ENCODE data around the gene ADGRG6. TPM values are rescaled to one million over a fixed set of nuclear protein-coding genes. Genes with fewer than 3 reads are reported as not detected.

Gene ADGRG6
- polyA plus RNA-seq, 1 of the 3 experiments (the other 2 are of a cell fraction) = 61.5 TPM

GRCh38 chr6:142303176-142303533, 1.3 kb downstream of the ADGRG6 start:
- DNase-seq = no peak
- Histone ChIP-seq H3K27me3 (ENCODE audit: insufficient read depth) (no peaks in the 10 kb centered on the region), H3K79me2 (ENCODE audit: insufficient read depth) (peaks cover 64% of the 10 kb centered on the region), H3K9me3 (no peaks in the 10 kb centered on the region), H3K4me1 (ENCODE audit: control insufficient read depth in 1 of 2, insufficient read depth in 2 of 2, low read depth in 1 of 2, low read length in 1 of 2) (no peaks in the 10 kb centered on the region; a peak in 1 of 4 replicates), H3K36me3 (replicated peaks in 1 of 2; ENCODE audit: control insufficient read depth in 1 of 2, insufficient read depth in 2 of 2, low read length in 1 of 2) (peaks cover 0 to 3% of the 10 kb centered on the region in 2 experiments), H2AFZ (ENCODE audit: low read depth) (no peak overlapping the region), H3K9ac (peak overlapping the region; percentile 88), H3K27ac (ENCODE audit: low read depth in 2 of 2, low read length in 1 of 2) (peak overlapping the region; percentile 92 to 93), H4K20me1 (ENCODE audit: insufficient read depth) (no peaks in the 10 kb centered on the region), H3K4me3 (ENCODE audit: low read depth in 2 of 2, low read length in 1 of 2) (peak overlapping the region; percentile 67 to 70), H3K4me2 (peak overlapping the region; percentile 90), H3F3A (replicated peaks; ENCODE audit: insufficient read depth) (peaks cover 35% of the 10 kb centered on the region), H3K9me2 (no peaks in the 10 kb centered on the region)
- no peak for TF ChIP-seq SMC3 (IDR thresholded peaks at IDR 0.05; ENCODE audit: low read depth, low read length)
- no peak for TF ChIP-seq ZBTB33 (IDR thresholded peaks at IDR 0.05; ENCODE audit: borderline replicate concordance, low read depth)
- TF ChIP-seq USF1 (IDR thresholded peaks at IDR 0.05; ENCODE audit: borderline replicate concordance, low read depth) = no peak
- no peak for TF ChIP-seq MAX (IDR thresholded peaks at IDR 0.05; ENCODE audit: low read depth)
- TF ChIP-seq EZH2phosphoT487 (IDR thresholded peaks at IDR 0.05; ENCODE audit: borderline replicate concordance, low read depth) = no peak
- no peak for TF ChIP-seq JUND (IDR thresholded peaks at IDR 0.05)
- no peak for TF ChIP-seq MXI1 (IDR thresholded peaks at IDR 0.05; ENCODE audit: low read depth, low read length)
- TF ChIP-seq FOXM1 (IDR thresholded peaks at IDR 0.05; ENCODE audit: low read depth) = no peak
- no peak for TF ChIP-seq CHD2 (IDR thresholded peaks at IDR 0.05; ENCODE audit: low read length, partially characterized antibody)
- ChIA-PET POLR2A (no interaction called here), CTCF (no interaction called here)
- 19% methylated on average over 2 of the region's 2 CpGs for whole genome bisulfite sequencing (ENCODE audit: low lambda C conversion rate)

- no peak for DNase-seq
- Histone ChIP-seq H2AFZ (ENCODE audit: low read depth) (no peak overlapping the region), H3F3A (replicated peaks; ENCODE audit: insufficient read depth) (peaks cover 30% of the 10 kb centered on the region), H3K9ac (peak overlapping the region; percentile 88; the same call in 1 of the 2 replicates), H4K20me1 (ENCODE audit: insufficient read depth) (no peaks in the 10 kb centered on the region), H3K9me2 (no peaks in the 10 kb centered on the region), H3K27ac (ENCODE audit: low read depth in 2 of 2, low read length in 1 of 2) (peak overlapping the region; percentile 92 to 93), H3K79me2 (ENCODE audit: insufficient read depth) (peaks cover 75% of the 10 kb centered on the region), H3K4me3 (ENCODE audit: low read depth in 2 of 2, low read length in 1 of 2) (peak overlapping the region; percentile 67 to 70; a peak in 2 of 4 replicates), H3K9me3 (no peaks in the 10 kb centered on the region), H3K36me3 (replicated peaks in 1 of 2; ENCODE audit: control insufficient read depth in 1 of 2, insufficient read depth in 2 of 2, low read length in 1 of 2) (peaks cover 0 to 3% of the 10 kb centered on the region in 2 experiments), H3K27me3 (ENCODE audit: insufficient read depth) (no peaks in the 10 kb centered on the region), H3K4me1 (ENCODE audit: control insufficient read depth in 1 of 2, insufficient read depth in 2 of 2, low read depth in 1 of 2, low read length in 1 of 2) (no peaks in the 10 kb centered on the region; a peak in 1 of 4 replicates), H3K4me2 (peak overlapping the region; percentile 90)
- ChIA-PET CTCF (no interaction called here), POLR2A (no interaction called here)
- WGBS (ENCODE audit: low lambda C conversion rate) = 21% methylated on average over 2 of the region's 2 CpGs
- TF ChIP-seq GABPA (IDR thresholded peaks at IDR 0.05; ENCODE audit: low read depth) (no peak), USF2 (IDR thresholded peaks at IDR 0.05; ENCODE audit: borderline replicate concordance, low read depth, low read length) (no peak), TEAD4 (IDR thresholded peaks at IDR 0.05; ENCODE audit: borderline replicate concordance, insufficient read depth) (no peak), REST (IDR thresholded peaks at IDR 0.05; ENCODE audit: low read depth, low read length) (no peak), IRF3 (IDR thresholded peaks at IDR 0.05; ENCODE audit: low read depth, low read length) (no peak), RCOR1 (IDR thresholded peaks at IDR 0.05; ENCODE audit: low read length) (no peak), NRF1 (IDR thresholded peaks at IDR 0.05; ENCODE audit: low read depth, low read length) (no peak), POLR2AphosphoS5 (IDR thresholded peaks at IDR 0.05; ENCODE audit: low read depth, low read length) (no peak), ELF1 (IDR thresholded peaks at IDR 0.05) (no peak), FOXJ3 (CRISPR knock-in tag; IDR thresholded peaks at IDR 0.05) (no peak), FOSL2 (IDR thresholded peaks at IDR 0.05; ENCODE audit: borderline replicate concordance, low read depth) (no peak), MXI1 (IDR thresholded peaks at IDR 0.05; ENCODE audit: low read depth, low read length) (no peak)
These were observed 2.4 kb downstream of the ADGRG6 start for GRCh38 chr6:142304241-142304640.
